Testis (tissue), 3 donors: ENCODE measurements around the gene C1QTNF5. TPM values are rescaled to one million over a fixed set of nuclear protein-coding genes. Genes with fewer than 3 reads are reported as not detected.
A peak's percentile ranks its signal among the peaks of the same experiment; 100 is the strongest.

Experiments used
- DNase-seq: peaks from one replicate; pipeline ENCODE4 v3.0.0-alpha.2; 2019
- H3K27ac ChIP-seq, 2 donors: fragments of 200-600 bp; sonication (generic); one replicate each; pipeline ENCODE4 v1.5.1; 2019
- H3K27me3 ChIP-seq: fragments of 200-600 bp; sonication (generic); one replicate; pipeline ENCODE4 v1.5.1; 2019
- H3K36me3 ChIP-seq: fragments of 200-600 bp; sonication (generic); one replicate; pipeline ENCODE4 v1.5.1; 2017; ENCODE audit warnings: low read depth; ENCODE audit errors: missing control alignments
- H3K4me1 ChIP-seq: fragments of 200-600 bp; sonication (generic); one replicate; pipeline ENCODE4 v1.5.1; 2019
- H3K4me3 ChIP-seq, 2 donors: fragments of 200-600 bp; sonication (generic); one replicate each; pipeline ENCODE4 v1.5.1; 2017 to 2019
- H3K9me3 ChIP-seq: fragments of 200-600 bp; sonication (generic); one replicate; pipeline ENCODE4 v1.5.1; 2017
- POLR2A ChIP-seq: fragments of 450-650 bp; IDR thresholded peaks from one replicate; pipeline ENCODE4 v1.6.1; 2017; ENCODE audit warnings: antibody characterized with exemption, mild to moderate bottlenecking, moderate library complexity
- WGBS, 2 donors: methylation state at CpG; one replicate each; pipeline ENCODE4 v1.1.5; 2018; 5-methylcytosine and 5-hydroxymethylcytosine counted together
- intact Hi-C: fragments of 100-400 bp; cut with DNase I; formaldehyde crosslinking; loops from one replicate; pipeline ENCODE4 v1.15.1; 2023; ENCODE audit warnings: low total_unique reads
- polyA plus RNA-seq: library from polyadenylated mRNA; stranded (reverse); fragments of 350-450 nt; fragmentation: Illumina TruSeq; extraction: RNeasy Lipid Tissue Mini Kit (QIAGEN cat#74804); gene quantifications from one replicate; pipeline ENCODE4 v1.2.3, GENCODE V29; 2014; ENCODE audit warnings: low read depth, low replicate concordance; ENCODE audit not compliant: insufficient read depth
- total RNA-seq, 2 donors: library from RNA; depleted of rRNA; stranded (reverse); fragments of >200 nt; gene quantifications; one replicate each; pipeline ENCODE4 v1.2.3, GENCODE V29; 2016
- TF ChIP-seq, protein P1 (sequence below), 3 experiments: fragments of 450-650 bp in 2 of 3; fragments of 200-600 bp in 1 of 3; sonication (generic) in 1 of 3; IDR thresholded peaks; one replicate each; pipeline ENCODE4 v1.5.1; 2016 to 2019; ENCODE audit warnings: antibody characterized with exemption in 3 of 3, mild to moderate bottlenecking in 2 of 3, moderate library complexity in 1 of 3

Gene C1QTNF5
- total and polyA plus RNA-seq, 3 donors from 2014 or later, result 4.7 to 12.6 (median 5.3) TPM

DNA sequence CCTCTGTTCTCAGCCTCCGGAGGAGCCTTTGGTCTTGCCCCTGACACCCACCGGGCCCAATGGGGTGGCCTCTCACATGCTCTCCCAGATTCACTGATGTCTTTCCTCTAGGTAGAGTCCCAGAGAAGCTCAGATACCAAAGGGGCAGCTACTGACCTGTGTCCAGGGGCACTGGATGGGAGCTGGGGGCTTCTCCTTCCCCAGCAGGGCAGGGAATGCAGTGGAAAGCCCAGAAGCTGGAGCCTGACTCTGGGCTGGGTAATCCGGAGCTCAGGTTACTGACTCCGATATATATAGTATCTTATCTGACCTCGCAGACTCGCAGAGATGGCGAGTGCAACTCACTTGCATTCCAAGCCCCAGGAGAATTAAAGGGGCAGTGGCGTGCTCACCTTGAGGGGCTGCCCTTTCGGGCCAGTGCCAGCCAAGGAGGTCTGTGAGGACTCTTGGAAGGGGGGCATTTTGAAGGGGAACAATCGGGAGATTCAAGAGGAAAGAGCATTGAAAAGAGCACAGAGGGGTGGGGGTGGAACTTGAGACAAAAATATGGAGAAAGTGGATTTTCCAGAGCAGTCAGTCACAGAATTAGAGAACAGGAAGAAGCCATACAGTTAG, 38.3 kb upstream of the C1QTNF5 start:
- intact Hi-C loops, result no loop called here
- DNase-seq, result no peak
- Histone ChIP-seq H3K4me3 (no peak overlapping the region), H3K27ac (no peak overlapping the region), H3K27me3 (no peaks in the 10 kb centered on the region), H3K9me3 (no peaks in the 10 kb centered on the region), H3K36me3 (no peaks in the 10 kb centered on the region), H3K4me1 (peaks cover 32% of the 10 kb centered on the region)
- 64 to 79% methylated on average over 10 of the region's 10 CpGs for WGBS, 2 donors
- TF ChIP-seq, protein P1, sequence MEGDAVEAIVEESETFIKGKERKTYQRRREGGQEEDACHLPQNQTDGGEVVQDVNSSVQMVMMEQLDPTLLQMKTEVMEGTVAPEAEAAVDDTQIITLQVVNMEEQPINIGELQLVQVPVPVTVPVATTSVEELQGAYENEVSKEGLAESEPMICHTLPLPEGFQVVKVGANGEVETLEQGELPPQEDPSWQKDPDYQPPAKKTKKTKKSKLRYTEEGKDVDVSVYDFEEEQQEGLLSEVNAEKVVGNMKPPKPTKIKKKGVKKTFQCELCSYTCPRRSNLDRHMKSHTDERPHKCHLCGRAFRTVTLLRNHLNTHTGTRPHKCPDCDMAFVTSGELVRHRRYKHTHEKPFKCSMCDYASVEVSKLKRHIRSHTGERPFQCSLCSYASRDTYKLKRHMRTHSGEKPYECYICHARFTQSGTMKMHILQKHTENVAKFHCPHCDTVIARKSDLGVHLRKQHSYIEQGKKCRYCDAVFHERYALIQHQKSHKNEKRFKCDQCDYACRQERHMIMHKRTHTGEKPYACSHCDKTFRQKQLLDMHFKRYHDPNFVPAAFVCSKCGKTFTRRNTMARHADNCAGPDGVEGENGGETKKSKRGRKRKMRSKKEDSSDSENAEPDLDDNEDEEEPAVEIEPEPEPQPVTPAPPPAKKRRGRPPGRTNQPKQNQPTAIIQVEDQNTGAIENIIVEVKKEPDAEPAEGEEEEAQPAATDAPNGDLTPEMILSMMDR (IDR thresholded peaks at IDR 0.05), result no peak
- no peak for TF ChIP-seq POLR2A

DNA sequence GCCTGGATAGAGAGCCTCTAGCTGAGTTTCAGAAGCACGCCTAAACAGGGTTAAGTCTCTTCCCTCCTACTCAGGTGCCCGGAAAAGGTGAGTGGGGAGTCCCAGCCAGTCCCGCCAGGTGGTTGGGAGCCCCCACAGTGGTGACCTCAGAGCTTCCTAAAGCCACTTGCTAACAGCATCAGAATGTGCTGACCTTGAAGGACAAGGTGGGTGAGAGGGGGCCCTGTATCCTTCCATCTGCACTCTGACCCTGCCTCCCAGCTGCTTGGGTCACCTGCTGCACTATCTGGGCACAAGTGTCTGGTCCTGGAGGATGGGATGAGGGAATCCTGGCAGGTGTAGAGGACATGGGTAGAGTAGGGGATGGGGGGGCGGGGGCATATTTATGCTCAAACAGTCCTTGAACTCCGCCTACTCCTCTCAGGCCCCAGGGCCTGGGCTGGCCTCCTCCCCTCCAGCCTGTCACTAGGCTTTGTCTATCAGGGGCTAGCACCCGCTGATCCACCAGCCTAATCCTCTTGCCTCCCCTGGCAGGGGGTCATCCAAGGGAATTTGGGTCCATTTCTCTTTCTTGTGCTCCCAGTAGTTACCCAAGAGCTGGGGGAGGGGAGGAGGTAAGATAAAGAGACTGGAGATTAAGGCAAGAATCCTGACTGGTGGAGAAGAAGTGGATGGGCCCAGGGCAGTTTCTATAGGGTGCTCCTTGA, 37.4 kb upstream of the C1QTNF5 start:
- WGBS, 2 donors, result 75 to 81% methylated on average over 6 of the region's 6 CpGs
- intact Hi-C loops, result no loop called here
- no peaks in the 10 kb centered on the region for H3K27me3 ChIP-seq
- TF ChIP-seq, protein P1 (IDR thresholded peaks at IDR 0.05), result no peak
- TF ChIP-seq POLR2A, result no peak
- no peak for DNase-seq
- no peak overlapping the region for H3K27ac ChIP-seq
- no peaks in the 10 kb centered on the region for H3K9me3 ChIP-seq
- no peak overlapping the region for H3K4me3 ChIP-seq
- peaks cover 33% of the 10 kb centered on the region for H3K4me1 ChIP-seq
- H3K36me3 ChIP-seq, result no peaks in the 10 kb centered on the region

DNA sequence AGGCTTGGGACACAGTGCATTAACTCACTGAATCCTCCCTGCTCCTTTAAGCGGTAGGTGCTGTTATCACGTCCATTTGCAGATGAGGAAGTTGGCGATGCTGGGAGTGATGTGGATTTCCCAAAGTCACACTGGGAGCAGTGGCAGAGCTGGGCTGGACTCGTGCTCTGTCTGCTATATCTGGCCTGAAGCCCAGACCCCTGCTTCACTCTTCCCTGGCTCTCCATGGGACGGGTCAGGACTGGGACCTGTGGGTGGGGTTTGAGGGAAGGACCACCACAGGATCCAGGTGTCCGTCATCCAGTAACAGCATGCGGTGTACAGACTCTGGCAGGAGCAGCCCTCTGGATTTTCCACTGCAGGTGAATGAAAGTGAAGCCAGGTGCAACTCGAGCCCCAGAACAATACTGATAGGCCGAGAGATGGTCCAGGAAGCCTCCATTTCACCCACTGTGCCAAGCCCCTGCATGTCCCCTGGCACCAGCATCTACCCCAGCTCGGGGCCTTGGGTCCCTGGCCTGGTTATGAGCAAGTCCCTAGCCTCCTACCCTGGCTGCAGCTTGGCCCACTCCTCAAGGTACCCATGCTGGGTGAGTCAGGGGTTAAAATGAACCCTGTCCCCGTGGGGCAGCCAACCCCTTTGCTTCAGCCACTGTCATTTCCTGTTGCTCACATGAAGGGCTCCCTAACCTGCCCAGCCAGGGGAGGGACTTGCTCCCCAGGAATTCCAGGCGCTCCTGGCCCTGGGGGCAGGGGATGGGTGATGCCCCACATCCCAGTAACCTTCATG, 36.6 kb upstream of the C1QTNF5 start:
- 61 to 63% methylated on average over 11 to 12 of the region's 12 CpGs for WGBS, 2 donors
- no peak for DNase-seq
- TF ChIP-seq, protein P1 (IDR thresholded peaks at IDR 0.05), result no peak
- no peak for TF ChIP-seq POLR2A
- intact Hi-C loops, result no loop called here
- no peak overlapping the region for H3K4me3 ChIP-seq
- H3K27ac ChIP-seq, result no peak overlapping the region
- H3K4me1 ChIP-seq, result peaks cover 33% of the 10 kb centered on the region
- no peaks in the 10 kb centered on the region for H3K27me3 ChIP-seq
- no peaks in the 10 kb centered on the region for H3K36me3 ChIP-seq
- no peaks in the 10 kb centered on the region for H3K9me3 ChIP-seq

- intact Hi-C loops, result no loop called here
Measured at GRCh38 chr11:119376197-119376847, 35.6 kb upstream of the C1QTNF5 start.

More at GRCh38 chr11:119376197-119376847, 35.6 kb upstream of the C1QTNF5 start:
- DNase-seq, result peak; percentile 80
- Histone ChIP-seq H3K9me3 (no peaks in the 10 kb centered on the region), H3K4me3 (no peak overlapping the region), H3K4me1 (peaks cover 30% of the 10 kb centered on the region), H3K27me3 (no peaks in the 10 kb centered on the region), H3K27ac (peak overlapping the region; percentile 6 to 75), H3K36me3 (no peaks in the 10 kb centered on the region)
- WGBS, 2 donors, result 64 to 69% methylated on average over 2 to 11 of the region's 11 CpGs
- TF ChIP-seq POLR2A, result no peak
- TF ChIP-seq, protein P1 (IDR thresholded peaks at IDR 0.05), result no peak
